NCI-H345 treated with DMSO at 0.1 percent for 48 hours (cell line): ENCODE measurements around the gene MAN1A2.
"Not testable (repeated sequence)": the region's sequence is repeated elsewhere in the genome, so short reads cannot be mapped to it uniquely, and the experiment has no call there.

ENCODE experiments used
- DNase-seq: peaks from one replicate; lab custom pipeline; 2025; ENCODE audit not compliant: unreplicated experiment; lab: John Stamatoyannopoulos, UW

Gene MAN1A2

DNA sequence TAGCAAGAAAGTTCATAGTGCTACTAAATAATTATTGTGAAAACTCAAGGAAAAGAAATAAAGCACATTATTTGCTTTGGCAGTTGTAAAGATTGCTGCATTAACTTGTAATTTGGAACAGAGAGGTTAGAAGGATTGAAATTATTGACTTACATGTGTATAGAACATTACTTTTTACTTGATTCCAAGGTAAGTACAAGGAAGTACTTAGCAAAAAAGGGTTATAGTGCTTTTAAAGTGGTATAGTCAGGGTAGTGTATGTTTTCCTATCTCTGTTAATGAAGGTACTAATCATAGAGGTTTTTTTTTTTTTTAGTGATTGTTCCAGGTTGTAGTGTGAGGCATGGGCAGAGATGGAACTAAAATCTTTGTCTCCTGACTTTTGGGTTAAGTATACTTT lies 29.4 kb downstream of the MAN1A2 start:
- no peak for DNase-seq

DNA sequence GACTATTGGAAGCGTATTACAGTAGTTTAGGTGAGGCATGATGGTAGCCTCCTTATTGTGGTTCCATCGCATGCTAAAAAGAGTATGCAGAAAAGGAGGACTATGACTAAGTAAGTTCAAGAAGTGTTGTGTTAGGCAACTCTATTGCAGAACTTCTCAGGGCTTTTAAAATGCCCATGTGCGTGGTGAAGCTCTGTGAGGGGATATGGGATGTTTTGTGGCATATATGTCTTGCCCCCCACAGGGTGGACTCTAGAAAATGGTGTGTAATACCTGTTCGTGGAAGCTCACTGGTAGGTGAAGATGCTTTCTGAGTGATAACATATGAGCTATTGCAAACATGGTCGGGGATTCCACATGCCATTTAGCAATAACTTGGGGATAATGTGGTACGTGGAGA lies 31.7 kb downstream of the MAN1A2 start:
- DNase-seq: no peak

- no peak for DNase-seq
Observed at GRCh38 chr1:117401761-117402160, 34.5 kb downstream of the MAN1A2 start.

DNA sequence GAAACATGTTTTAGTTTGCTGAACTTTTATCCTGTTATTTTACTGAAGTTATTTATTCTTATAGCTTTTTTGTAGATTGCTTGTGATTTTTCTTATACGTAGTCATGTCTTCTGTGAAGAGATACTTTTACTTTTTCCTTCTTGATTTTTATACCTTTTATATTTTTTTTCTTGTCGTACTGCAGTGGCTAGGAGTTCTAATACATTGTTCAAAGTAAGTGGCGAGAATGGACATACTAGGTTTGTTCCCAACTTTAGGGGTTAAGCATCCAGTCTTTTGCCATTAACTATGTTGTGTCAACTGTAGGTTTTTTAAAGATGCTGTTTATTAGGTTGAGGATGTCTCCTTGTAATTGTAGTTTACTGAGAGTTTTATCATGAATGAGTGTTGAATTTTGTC lies 36.3 kb downstream of the MAN1A2 start:
- no peak for DNase-seq

DNA sequence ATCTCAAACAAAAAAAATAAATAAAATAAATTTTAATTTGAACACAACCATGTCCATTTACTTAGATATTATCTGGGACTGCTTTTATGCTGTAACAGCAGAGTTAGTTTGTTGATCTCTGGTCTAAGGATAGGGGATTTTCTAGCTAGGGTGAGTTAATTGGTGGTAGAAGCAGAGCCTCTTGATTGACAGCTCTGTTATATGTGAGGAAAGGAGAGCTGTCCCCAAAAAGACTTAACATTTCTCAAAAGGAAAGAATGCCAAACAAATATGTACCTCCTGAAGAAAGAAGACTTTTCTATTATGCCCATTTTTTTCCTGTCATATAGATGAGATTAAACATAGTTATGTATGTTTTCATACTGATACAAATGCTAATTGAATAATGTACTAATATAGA lies 37.8 kb downstream of the MAN1A2 start:
- DNase-seq: no peak

DNA sequence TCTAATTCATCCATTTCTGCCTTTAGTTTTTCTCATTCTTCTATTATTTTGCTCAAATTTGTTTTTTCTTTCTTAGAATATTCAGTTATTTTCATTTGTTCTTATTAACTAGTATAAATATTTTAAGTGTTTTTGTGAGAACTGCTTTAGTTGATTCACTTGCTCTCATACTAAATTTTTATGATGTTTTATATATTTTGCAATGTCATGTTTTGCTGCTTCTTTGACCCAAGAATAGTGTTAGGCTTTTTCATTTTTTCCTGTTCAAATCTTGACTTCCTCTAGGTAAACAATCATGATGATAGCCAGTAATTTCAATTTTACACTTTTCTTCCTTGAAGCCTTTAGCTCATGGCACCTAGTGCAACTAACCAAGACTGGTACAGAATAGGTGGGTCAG lies 45.2 kb downstream of the MAN1A2 start:
- no peak for DNase-seq

DNA sequence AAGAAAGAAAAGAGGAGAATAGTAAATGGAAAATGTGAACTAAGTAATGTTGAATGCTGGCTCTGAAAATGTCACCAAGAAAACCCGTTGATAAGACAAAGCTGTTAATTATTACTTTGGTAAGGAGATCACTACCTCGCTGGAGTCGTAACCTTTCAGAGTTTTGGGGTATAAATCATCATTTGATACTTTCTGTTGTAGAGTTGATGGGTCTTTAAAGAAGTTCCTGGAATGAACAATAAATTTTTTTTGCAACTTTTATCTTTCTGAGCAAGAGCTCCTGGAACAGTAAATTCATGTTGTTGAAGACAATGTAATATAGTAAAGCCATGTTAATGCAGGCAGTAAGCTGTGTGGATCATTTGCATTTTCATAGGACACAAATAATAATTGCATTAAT lies 46.2 kb downstream of the MAN1A2 start:
- no peak for DNase-seq

GRCh38 chr1:117414943-117415342 lies 47.7 kb downstream of the MAN1A2 start:
- no peak for DNase-seq

DNA sequence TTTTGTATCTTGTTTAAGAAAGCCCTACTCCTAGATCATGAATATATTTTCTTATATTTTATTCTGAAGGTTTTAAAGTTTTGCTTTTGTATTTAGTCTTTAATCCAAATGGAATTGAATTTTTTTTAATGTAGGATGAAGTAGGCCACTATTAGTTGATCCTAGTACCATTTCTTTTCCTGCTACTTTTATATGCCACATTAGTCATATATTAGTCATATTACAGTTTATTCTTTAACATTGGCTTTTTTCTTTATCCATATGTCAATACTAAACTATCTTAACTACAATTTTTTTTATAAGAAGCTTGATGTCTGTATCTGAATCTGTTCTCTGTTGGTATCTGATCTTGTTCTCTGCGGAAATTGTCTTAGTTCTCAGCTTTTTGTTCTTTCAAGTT lies 48.8 kb downstream of the MAN1A2 start:
- no peak for DNase-seq

DNA sequence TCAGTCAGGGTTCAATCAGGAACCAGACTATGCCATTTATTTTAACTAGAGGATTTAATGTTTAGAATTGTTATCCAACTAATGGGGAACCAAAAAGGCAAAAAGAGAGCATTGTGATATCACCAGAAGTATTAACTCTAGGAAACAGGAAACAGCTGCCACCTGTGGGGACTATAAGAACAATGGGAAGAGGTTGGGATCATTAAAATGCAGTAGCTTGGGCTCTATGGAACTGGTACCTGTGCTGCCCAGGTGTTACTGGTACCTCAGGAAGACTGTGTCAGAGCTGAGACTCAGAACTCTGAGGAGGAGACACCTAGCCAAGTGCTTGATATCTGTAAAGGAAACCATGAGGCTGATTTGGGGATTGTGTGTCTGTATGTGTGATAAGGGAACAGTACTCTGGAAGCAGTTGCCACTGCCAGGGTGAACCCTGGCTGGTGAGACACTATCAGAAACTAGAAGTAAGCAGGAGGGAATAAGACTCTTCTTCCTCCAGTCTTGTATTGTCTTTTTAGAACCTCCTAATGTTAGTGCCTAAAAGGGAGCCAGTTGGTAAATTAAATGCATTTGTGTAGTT lies 49.4 kb downstream of the MAN1A2 start:
- DNase-seq: no peak

DNA sequence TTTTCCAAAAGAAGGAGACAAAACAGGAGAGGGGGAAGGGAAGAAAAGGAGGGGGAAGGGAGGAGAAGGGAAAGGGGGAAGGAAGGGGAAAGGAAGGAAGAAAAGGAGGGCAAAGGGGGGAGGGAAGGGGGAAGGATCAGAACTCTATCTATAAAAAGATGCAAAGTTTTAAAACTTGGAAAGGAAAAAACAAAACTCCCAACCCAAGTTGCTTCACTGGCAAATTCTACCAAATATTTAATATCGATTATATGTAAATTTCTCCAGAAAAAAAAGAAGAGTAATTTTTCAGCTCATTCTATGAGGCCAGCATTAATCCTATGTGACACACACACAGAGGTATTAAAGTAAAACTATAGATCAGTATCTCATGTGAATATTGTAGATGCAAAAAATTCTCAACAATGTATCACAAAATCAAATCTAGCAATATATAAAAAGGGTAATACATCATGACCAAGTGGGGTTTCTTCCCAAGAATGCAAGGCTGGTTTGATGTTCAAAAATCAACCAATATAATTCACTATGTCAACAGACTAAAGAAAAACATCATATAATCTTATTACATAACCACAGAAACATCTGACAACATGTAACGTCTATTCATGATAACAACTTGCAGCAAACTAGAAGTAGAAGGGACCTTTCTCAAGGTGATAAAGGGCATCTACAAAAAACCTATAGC lies 57.9 kb downstream of the MAN1A2 start:
- DNase-seq: no peak

GRCh38 chr1:117427297-117427696 lies 60.0 kb downstream of the MAN1A2 start:
- DNase-seq: no peak

GRCh38 chr1:117433943-117434342 lies 66.7 kb downstream of the MAN1A2 start:
- DNase-seq: no peak

DNA sequence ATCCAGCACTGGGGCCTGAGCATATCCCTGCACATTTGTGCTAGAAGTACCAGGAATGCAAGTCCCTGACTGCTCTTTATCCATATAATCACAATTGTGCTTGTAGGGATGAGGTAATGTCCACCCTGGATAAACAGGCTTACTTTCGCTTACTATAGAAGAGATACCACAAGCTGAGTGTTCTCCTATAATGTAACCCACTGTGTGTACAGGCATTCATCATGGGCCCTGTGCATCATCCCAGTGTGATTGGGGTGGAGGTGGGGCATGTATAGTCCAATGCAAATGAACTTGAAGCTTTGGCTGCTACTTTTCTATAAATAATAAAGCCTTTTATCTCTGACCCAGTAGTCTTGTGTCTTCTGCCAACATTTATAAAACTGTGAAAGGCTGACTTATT lies 69.3 kb downstream of the MAN1A2 start:
- DNase-seq: no peak

DNA sequence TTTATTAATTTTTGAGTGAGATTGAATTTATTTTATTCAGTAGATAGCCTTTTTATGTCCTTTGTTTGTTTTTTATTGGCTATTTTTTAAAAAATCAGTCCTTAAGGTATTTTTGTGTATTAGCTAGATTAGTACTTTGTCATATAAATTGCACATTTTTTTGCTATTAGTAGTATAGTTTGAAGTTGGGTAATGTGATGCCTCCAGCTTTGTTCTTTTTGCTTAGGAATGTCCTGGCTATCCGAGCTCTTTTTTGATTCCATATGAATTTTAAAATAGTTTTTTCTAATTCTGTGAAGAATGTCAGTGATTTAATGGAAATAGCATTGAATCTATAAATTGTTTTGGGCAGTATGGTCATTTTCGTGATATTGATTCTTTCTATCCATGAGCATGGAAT lies 80.4 kb downstream of the MAN1A2 start:
- no peak for DNase-seq

DNA sequence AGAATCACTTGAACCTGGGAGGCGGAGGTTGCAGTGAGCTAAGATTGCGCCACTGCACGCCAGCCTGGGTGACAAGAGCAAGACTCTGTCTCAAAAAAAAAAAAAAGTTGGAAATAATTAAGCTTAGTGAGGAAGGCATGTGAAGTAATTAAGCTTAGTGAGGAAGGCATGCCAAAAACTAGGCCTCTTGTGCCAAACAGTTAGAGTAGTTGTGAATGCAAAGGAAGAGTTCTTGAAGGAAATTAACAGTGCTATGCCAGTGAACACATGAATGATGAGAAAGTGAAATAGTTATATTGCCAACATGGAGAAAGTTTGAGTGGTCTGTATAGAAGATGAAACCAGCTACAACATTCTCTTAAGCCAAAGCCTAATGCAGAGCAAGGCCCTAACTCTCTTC lies 85.0 kb downstream of the MAN1A2 start:
- DNase-seq: no peak

- DNase-seq: no peak
Observed at GRCh38 chr1:117453958-117454357, 86.7 kb downstream of the MAN1A2 start.

DNA sequence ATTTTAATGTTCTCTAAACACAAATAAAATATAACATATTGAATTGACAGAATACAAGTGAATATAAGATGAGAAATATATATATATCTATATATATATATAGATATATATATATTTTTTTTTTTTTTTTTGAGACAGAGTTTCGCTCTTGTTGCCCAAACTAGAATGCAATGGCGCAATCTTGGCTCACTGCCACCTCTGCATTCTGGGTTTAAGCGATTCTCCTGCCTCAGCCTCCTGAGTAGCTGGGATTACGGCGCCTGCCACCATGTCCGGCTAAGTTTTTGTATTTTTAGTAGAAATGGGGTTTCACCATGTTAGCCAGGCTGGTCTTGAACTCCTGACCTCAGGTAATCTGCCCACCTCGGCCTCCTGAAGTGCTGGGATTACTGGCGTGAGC lies 91.2 kb downstream of the MAN1A2 start:
- not testable (repeated sequence) for DNase-seq

DNA sequence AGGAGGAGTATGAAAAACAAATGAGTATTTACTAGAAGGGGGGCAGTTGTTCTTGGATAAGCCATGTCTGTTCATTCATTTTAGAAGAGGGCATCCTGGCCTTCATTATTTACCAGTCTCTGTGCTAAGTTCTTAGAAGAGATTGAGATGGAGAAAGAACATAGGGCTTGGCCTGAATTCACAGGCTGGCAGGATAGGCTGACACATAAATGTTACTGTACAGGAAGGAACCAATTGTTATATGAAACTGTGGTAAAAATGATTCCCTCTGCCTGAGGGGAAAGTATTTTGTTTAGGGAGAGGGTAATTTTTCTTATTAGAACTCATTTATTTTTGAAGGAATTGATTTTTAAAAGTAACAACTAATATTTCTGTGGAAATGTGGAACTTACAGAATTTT lies 99.5 kb downstream of the MAN1A2 start:
- no peak for DNase-seq

GRCh38 chr1:117467336-117467735 lies 100.1 kb downstream of the MAN1A2 start:
- no peak for DNase-seq

DNA sequence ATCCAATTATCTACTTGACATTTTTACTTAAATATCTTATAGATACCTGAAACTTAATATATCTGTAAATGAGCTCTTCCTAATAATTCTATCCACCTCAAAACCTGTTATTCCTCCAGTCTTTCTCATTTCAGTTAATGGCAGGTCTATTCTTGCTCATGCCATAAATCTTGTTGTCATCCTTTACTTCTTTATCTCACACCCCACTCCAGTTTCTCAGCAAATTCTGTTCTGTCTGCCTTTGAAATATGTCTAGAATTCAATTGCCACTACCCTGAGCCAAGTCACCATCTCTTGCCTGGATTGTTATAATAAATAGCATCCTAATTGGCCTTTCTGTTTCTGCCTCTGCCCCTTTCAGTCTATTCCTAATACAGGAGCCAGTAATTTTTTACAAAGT lies 105.8 kb downstream of the MAN1A2 start:
- DNase-seq: no peak

DNA sequence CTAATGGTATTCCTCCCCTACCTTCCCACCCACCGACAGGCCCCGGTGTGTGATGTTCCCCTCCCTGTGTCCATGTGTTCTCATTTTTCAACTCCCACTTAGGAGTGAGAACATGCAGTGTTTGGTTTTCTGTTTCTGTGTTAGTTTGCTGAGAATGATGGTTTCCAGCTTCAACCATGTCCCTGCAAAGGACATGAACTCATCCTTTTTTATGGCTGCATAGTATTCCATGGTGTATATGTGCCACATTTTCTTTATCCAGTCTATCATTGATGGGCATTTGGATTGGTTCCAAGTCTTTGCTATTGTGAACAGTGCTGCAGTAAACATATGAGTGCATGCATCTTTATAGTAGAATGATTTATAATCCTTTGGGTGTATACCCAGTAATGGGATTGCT lies 108.2 kb downstream of the MAN1A2 start:
- DNase-seq: not testable (repeated sequence)

GRCh38 chr1:117479086-117479485 lies 111.8 kb downstream of the MAN1A2 start:
- DNase-seq: no peak
